HFFc6 (cell line): Measurements from ENCODE around the gene REPS2. TPM values are rescaled to one million over a fixed set of nuclear protein-coding genes. Genes with fewer than 3 reads are reported as not detected.

Source experiments
- DNase-seq: peaks from one replicate; pipeline ENCODE4 v3.0.0-alpha.2; 2018
- H3K27ac Mint-ChIP-seq: 2 replicates; pipeline ENCODE4 v1.8.0; 2020; ENCODE audit warnings: mild to moderate bottlenecking, mixed read lengths
- H3K27me3 Mint-ChIP-seq: 2 replicates; pipeline ENCODE4 v1.8.0; 2021; ENCODE audit warnings: mild to moderate bottlenecking, moderate library complexity, mixed read lengths; ENCODE audit not compliant: insufficient read depth
- H3K36me3 Mint-ChIP-seq: 2 replicates; pipeline ENCODE4 v1.8.0; 2021; ENCODE audit warnings: low read depth, mixed read lengths
- H3K4me1 Mint-ChIP-seq: 2 replicates; pipeline ENCODE4 v1.8.0; 2020; ENCODE audit warnings: low read depth, mixed read lengths
- H3K4me3 Mint-ChIP-seq: 2 replicates; pipeline ENCODE4 v1.8.0; 2020; ENCODE audit warnings: mild to moderate bottlenecking, moderate library complexity, mixed read lengths
- H3K9me3 Mint-ChIP-seq: 2 replicates; pipeline ENCODE4 v1.8.0; 2020; ENCODE audit warnings: mild to moderate bottlenecking, mixed read lengths
- CTCF ChIP-seq: fragments of 200-600 bp; sonication (generic); IDR thresholded peaks from 2 replicates; pipeline ENCODE4 v1.5.0; 2021; ENCODE audit warnings: antibody characterized with exemption, mild to moderate bottlenecking
- total RNA-seq, 6 experiments: library from RNA; stranded (reverse); fragmentation: NEBNext Ultra II Directional; extraction: Animal tissue kit (Norgen Biotek cat#: 25700); gene quantifications; 2 replicates in 1 of 6; 3 replicates in 5 of 6; pipeline ENCODE4 v1.2.3, GENCODE V29; 2021

The REPS2 gene
- total RNA-seq, 6 experiments from 2014 or later: 0.06 to 0.23 (median 0.10) TPM; not detected in 1

DNA sequence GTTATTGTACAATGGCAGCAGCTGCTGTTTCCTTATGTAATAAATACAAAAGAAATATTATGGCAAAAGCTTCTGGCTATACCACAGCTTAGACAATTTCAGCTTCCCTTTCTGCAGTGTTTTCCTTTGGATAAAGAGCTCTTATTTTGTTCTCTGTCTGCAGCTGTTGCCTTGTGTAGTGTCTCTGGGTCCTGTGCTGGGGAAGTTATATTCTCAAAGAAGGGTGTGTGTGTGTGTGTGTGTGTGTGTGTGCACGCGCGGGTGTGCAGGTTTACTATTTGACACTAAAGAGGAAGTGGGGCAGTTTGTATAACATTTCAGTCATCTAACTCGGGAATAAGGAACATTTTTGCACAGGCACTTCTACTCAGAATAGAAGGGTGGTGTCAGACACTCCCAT lies 83.6 kb downstream of the REPS2 start:
- Mint-ChIP-seq H3K4me3 (no peak overlapping the region), H3K4me1 (no peaks in the 10 kb centered on the region), H3K9me3 (no peaks in the 10 kb centered on the region), H3K36me3 (no peaks in the 10 kb centered on the region), H3K27me3 (peaks cover 9% of the 10 kb centered on the region), H3K27ac (no peak overlapping the region)
- no peak for TF ChIP-seq CTCF
- no peak for DNase-seq

- Mint-ChIP-seq H3K36me3 (no peaks in the 10 kb centered on the region), H3K27me3 (peaks cover 9% of the 10 kb centered on the region), H3K9me3 (no peaks in the 10 kb centered on the region), H3K4me3 (no peak overlapping the region), H3K4me1 (no peaks in the 10 kb centered on the region), H3K27ac (no peak overlapping the region)
- DNase-seq: no peak
- TF ChIP-seq CTCF: no peak
Observed at GRCh38 chrX:17030580-17031270, 84.3 kb downstream of the REPS2 start.

- no peak overlapping the region for H3K4me3 Mint-ChIP-seq
- DNase-seq: no peak
- peaks cover 4% of the 10 kb centered on the region; the same call in 1 of the 2 replicates for H3K4me1 Mint-ChIP-seq
- no peak for TF ChIP-seq CTCF
- no peaks in the 10 kb centered on the region for H3K36me3 Mint-ChIP-seq
- H3K9me3 Mint-ChIP-seq: no peaks in the 10 kb centered on the region
- no peak overlapping the region for H3K27ac Mint-ChIP-seq
- peaks cover 9% of the 10 kb centered on the region for H3K27me3 Mint-ChIP-seq
Observed at GRCh38 chrX:17031827-17032226, 85.4 kb downstream of the REPS2 start.

- Mint-ChIP-seq H3K36me3 (no peaks in the 10 kb centered on the region), H3K9me3 (no peaks in the 10 kb centered on the region), H3K4me1 (peaks cover 4% of the 10 kb centered on the region; the same call in 1 of the 2 replicates), H3K4me3 (no peak overlapping the region), H3K27me3 (peaks cover 9% of the 10 kb centered on the region), H3K27ac (no peak overlapping the region)
- TF ChIP-seq CTCF: no peak
- DNase-seq: no peak
Observed at GRCh38 chrX:17032351-17032750, 85.9 kb downstream of the REPS2 start.

GRCh38 chrX:17033225-17033624 lies 86.8 kb downstream of the REPS2 start:
- no peak overlapping the region for H3K27ac Mint-ChIP-seq
- H3K9me3 Mint-ChIP-seq: no peaks in the 10 kb centered on the region

More at GRCh38 chrX:17033225-17033624, 86.8 kb downstream of the REPS2 start:
- peaks cover 4% of the 10 kb centered on the region; the same call in 1 of the 2 replicates for H3K4me1 Mint-ChIP-seq
- DNase-seq: no peak
- TF ChIP-seq CTCF: no peak
- H3K4me3 Mint-ChIP-seq: no peak overlapping the region
- H3K36me3 Mint-ChIP-seq: no peaks in the 10 kb centered on the region
- H3K27me3 Mint-ChIP-seq: peaks cover 9% of the 10 kb centered on the region
